ENCODE data around the gene MAN1C1.

Gene MAN1C1

GRCh38 chr1:25700626-25701025 is 84.0 kb downstream of the MAN1C1 start:
- no peak for DNase-seq

GRCh38 chr1:25701030-25701785 is 84.6 kb downstream of the MAN1C1 start:
- no peak for DNase-seq

- DNase-seq = no peak
Observed at GRCh38 chr1:25702101-25702775, 85.6 kb downstream of the MAN1C1 start.

- no peak for DNase-seq
Observed at GRCh38 chr1:25703041-25703440, 86.5 kb downstream of the MAN1C1 start.

GRCh38 chr1:25703671-25704266 is 87.2 kb downstream of the MAN1C1 start:
- no peak for DNase-seq

GRCh38 chr1:25704267-25704691 is 87.7 kb downstream of the MAN1C1 start:
- peak; percentile 26 for DNase-seq

- DNase-seq = peak; percentile 0
Observed at GRCh38 chr1:25705699-25706098, 89.1 kb downstream of the MAN1C1 start.

GRCh38 chr1:25706146-25707089 is 89.8 kb downstream of the MAN1C1 start:
- DNase-seq = peak; percentile 12

- no peak for DNase-seq
Observed at GRCh38 chr1:25707280-25708016, 90.9 kb downstream of the MAN1C1 start.

GRCh38 chr1:25710583-25711347 is 94.2 kb downstream of the MAN1C1 start:
- peak; percentile 11 for DNase-seq

- peak; percentile 52 for DNase-seq
Observed at GRCh38 chr1:25711555-25712298, 95.1 kb downstream of the MAN1C1 start.

GRCh38 chr1:25712299-25712970 is 95.8 kb downstream of the MAN1C1 start:
- DNase-seq = no peak

GRCh38 chr1:25713961-25714360 is 97.4 kb downstream of the MAN1C1 start:
- no peak for DNase-seq

- DNase-seq = no peak
Observed at GRCh38 chr1:25714372-25714931, 97.9 kb downstream of the MAN1C1 start.

GRCh38 chr1:25715888-25716287 is 99.3 kb downstream of the MAN1C1 start:
- DNase-seq = no peak

- DNase-seq = no peak
Observed at GRCh38 chr1:25716320-25716719, 99.7 kb downstream of the MAN1C1 start.

GRCh38 chr1:25718732-25719131 is 102.1 kb downstream of the MAN1C1 start:
- no peak for DNase-seq

GRCh38 chr1:25720624-25721023 is 104.0 kb downstream of the MAN1C1 start:
- no peak for DNase-seq

GRCh38 chr1:25723250-25723880 is 106.8 kb downstream of the MAN1C1 start:
- DNase-seq = no peak

Measured in activated T-cell treated with anti-CD3 and anti-CD28 coated beads, Interleukin-2, amount 50 U/mL, for 1 hour (primary cell).